Upper lobe of left lung (tissue), 6 donors: ENCODE data around the gene BNC2. TPM values are rescaled to one million over a fixed set of nuclear protein-coding genes. Genes with fewer than 3 reads are reported as not detected.

Experiments used
- ATAC-seq, 2 donors: fragments of 200-7000 bp; cut with Tn5 transposase; one replicate each; pipeline ENCODE4 v1.9.1; 2022; ENCODE audit warnings: mild to moderate bottlenecking in 2 of 2, moderate library complexity in 2 of 2; ENCODE audit not compliant: low FRiP score in 2 of 2
- DNase-seq, 2 donors: peaks; one replicate each; pipeline ENCODE4 v3.0.0-alpha.2; 2019 to 2020
- H3K27ac ChIP-seq, 4 donors: fragments of 200-600 bp; sonication (generic); one replicate each; pipeline ENCODE4 v1.5.1; 2016 to 2019
- H3K27me3 ChIP-seq, 4 donors: fragments of 200-600 bp; sonication (generic); one replicate each; pipeline ENCODE4 v1.5.1; 2017 to 2019
- H3K36me3 ChIP-seq, 4 donors: fragments of 200-600 bp; sonication (generic); one replicate each; pipeline ENCODE4 v1.5.1; 2016 to 2019
- H3K4me1 ChIP-seq, 4 donors: fragments of 200-600 bp; sonication (generic); one replicate each; pipeline ENCODE4 v1.5.1; 2018 to 2019
- H3K4me3 ChIP-seq, 4 donors: fragments of 200-600 bp; sonication (generic); one replicate each; pipeline ENCODE4 v1.5.1; 2017 to 2019; ENCODE audit warnings: mild to moderate bottlenecking in 2 of 4, moderate library complexity in 1 of 4
- H3K9me3 ChIP-seq, 4 donors: fragments of 200-600 bp; sonication (generic); one replicate each; pipeline ENCODE4 v1.5.1; 2018 to 2019
- CTCF ChIP-seq, 6 experiments: fragments of 450-650 bp in 4 of 6; fragments of 200-600 bp in 2 of 6; sonication (generic) in 2 of 6; IDR thresholded peaks; one replicate each; pipeline ENCODE4 v1.5.1; 2016 to 2019; ENCODE audit warnings: antibody characterized with exemption in 6 of 6
- EP300 ChIP-seq, 4 donors: sonication (generic); formaldehyde crosslinking; IDR thresholded peaks; one replicate each; pipeline ENCODE4 v1.5.1; 2017; ENCODE audit warnings: antibody characterized with exemption in 4 of 4, control low read depth in 2 of 4
- POLR2A ChIP-seq, 4 donors: fragments of 450-650 bp; IDR thresholded peaks; one replicate each; pipeline ENCODE4 v1.5.1; 2016 to 2017; ENCODE audit warnings: antibody characterized with exemption in 4 of 4, mild to moderate bottlenecking in 2 of 4
- POLR2AphosphoS5 ChIP-seq, 2 donors: sonication (generic); formaldehyde crosslinking; IDR thresholded peaks; one replicate each; pipeline ENCODE4 v1.5.1; 2017; ENCODE audit warnings: antibody characterized with exemption in 2 of 2
- WGBS, 2 donors: methylation state at CpG; one replicate each; pipeline ENCODE4 v1.1.5; 2017 to 2018; 5-methylcytosine and 5-hydroxymethylcytosine counted together
- total RNA-seq, 6 donors: library from RNA; depleted of rRNA in 4 of 6; stranded (reverse); fragments of >200 nt in 4 of 6; gene quantifications; one replicate each; pipeline versions ENCODE4 v1.1.0 to v1.2.1, GENCODE V29; 2016 to 2021
- donor health status: DM: no; HTN: no; CAD: no; lungs with moderate emphysema.
- donor health status: DM: no; HTN: yes; CAD: no; lungs with severe emphysema.

Gene BNC2
- total RNA-seq, 6 donors from 2014 or later = 4.6 to 21.7 (median 10.7) TPM

DNA sequence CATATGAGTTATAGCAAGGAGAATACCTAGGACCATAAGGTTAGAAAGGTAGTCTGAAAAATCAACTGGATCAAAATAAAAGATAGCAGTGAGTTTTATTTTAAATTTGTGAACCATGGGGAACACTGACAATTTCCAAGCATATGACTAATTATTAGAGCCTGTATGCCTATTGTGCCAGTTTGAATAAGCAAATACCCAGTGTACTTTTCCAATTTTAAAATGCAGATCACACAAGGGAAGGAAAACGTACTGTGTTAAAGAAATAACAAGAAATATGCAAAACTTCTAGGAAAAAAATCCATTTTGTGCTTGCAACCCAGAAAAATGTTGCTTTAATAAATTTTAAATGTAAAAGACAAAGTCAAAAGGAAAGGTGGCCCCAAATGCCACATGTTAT is 257.4 kb downstream of the BNC2 start:
- no peak for DNase-seq
- Histone ChIP-seq H3K9me3 (no peaks in the 10 kb centered on the region), H3K4me3 (no peak overlapping the region), H3K27ac (no peak overlapping the region), H3K36me3 (no peaks in the 10 kb centered on the region), H3K27me3 (no peaks in the 10 kb centered on the region), H3K4me1 (no peaks in the 10 kb centered on the region)
- 59 to 84% methylated on average over 1 of the region's 1 CpG for WGBS, 2 donors
- no peak for ATAC-seq
- no peak for TF ChIP-seq CTCF (IDR thresholded peaks at IDR 0.05)
- no peak for TF ChIP-seq EP300 (IDR thresholded peaks at IDR 0.05)
- TF ChIP-seq POLR2A (IDR thresholded peaks at IDR 0.05) = no peak
- no peak for TF ChIP-seq POLR2AphosphoS5 (IDR thresholded peaks at IDR 0.05)

- no peaks in the 10 kb centered on the region for H3K36me3 ChIP-seq
- H3K9me3 ChIP-seq = no peaks in the 10 kb centered on the region
- H3K27me3 ChIP-seq = no peaks in the 10 kb centered on the region
- no peaks in the 10 kb centered on the region for H3K4me1 ChIP-seq
- TF ChIP-seq CTCF (IDR thresholded peaks at IDR 0.05) (no peak), POLR2AphosphoS5 (IDR thresholded peaks at IDR 0.05) (no peak), POLR2A (IDR thresholded peaks at IDR 0.05) (no peak), EP300 (IDR thresholded peaks at IDR 0.05) (no peak)
- WGBS, 2 donors = 94 to 96% methylated on average over 1 of the region's 1 CpG
- H3K4me3 ChIP-seq = no peak overlapping the region
- ATAC-seq (no peak), DNase-seq (no peak)
- H3K27ac ChIP-seq = no peak overlapping the region
Observed at GRCh38 chr9:16612627-16613026, 257.8 kb downstream of the BNC2 start.

DNA sequence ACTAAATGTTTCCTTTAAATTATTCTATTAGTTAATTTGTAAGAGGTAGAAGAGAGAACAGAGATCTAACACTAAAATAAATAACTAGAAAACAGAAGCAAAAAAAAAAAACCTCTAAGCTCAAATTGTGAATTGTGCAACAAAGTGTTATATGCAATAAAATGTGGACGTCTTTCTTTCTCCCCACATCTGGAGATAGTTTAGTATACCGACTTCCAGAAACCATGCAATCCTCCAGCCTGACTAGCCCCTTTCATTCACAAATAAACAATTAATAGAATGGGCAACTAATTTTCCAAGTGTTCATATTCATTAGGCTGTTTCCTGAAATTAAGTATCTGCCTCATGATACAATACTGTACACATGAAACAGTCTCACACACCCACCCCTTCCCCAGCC is 258.5 kb downstream of the BNC2 start:
- Histone ChIP-seq H3K27ac (no peak overlapping the region), H3K27me3 (no peaks in the 10 kb centered on the region), H3K9me3 (no peaks in the 10 kb centered on the region), H3K4me1 (no peaks in the 10 kb centered on the region), H3K4me3 (no peak overlapping the region), H3K36me3 (no peaks in the 10 kb centered on the region)
- WGBS, 2 donors = 72 to 74% methylated on average over 2 of the region's 2 CpGs
- ATAC-seq = no peak
- DNase-seq = no peak
- TF ChIP-seq CTCF (IDR thresholded peaks at IDR 0.05) = no peak
- no peak for TF ChIP-seq POLR2AphosphoS5 (IDR thresholded peaks at IDR 0.05)
- TF ChIP-seq EP300 (IDR thresholded peaks at IDR 0.05) = no peak
- TF ChIP-seq POLR2A (IDR thresholded peaks at IDR 0.05) = no peak

DNA sequence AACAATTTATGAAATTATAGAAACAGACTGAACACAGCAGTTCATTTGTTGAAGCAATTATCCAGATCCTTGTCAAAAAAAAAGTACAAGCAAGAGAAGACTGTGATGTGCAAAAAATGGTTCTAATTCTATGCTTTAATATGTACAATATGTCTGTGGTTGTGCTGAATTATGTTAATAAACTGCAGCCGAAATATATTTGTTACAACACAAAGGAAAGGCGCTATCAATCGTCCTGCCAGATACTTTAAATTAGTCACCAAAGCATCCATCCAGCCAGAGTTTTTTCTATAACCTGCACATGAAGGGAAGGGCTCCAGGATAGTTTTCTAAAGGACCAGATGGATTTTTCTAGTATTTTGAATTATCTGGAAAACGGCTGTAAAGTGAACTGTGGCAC is 259.5 kb downstream of the BNC2 start:
- Histone ChIP-seq H3K27me3 (no peaks in the 10 kb centered on the region), H3K9me3 (no peaks in the 10 kb centered on the region), H3K4me3 (no peak overlapping the region), H3K4me1 (no peaks in the 10 kb centered on the region), H3K27ac (no peak overlapping the region), H3K36me3 (no peaks in the 10 kb centered on the region)
- WGBS, 2 donors = 68% methylated on average over 4 of the region's 4 CpGs
- ATAC-seq (no peak), DNase-seq (no peak)
- no peak for TF ChIP-seq EP300 (IDR thresholded peaks at IDR 0.05)
- TF ChIP-seq CTCF (IDR thresholded peaks at IDR 0.05) = no peak

DNA sequence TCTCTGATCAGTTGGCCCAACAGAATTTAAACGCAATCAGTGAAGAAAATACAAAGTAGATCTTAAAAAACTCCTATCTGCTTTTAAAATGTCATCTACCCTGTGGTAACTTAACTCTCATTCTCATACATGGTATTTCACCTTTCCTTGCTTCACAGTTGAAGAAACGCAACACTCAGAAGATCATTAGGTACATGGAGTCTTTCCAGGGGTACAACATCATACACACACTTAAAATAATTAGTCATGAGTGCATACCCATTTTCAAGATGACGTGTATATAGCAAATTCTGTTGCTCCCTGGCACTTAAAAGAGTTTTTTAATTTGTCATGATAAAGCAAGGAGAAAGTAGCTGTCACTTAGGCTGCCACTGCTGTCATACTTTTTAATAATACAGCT is 259.9 kb downstream of the BNC2 start:
- 53 to 56% methylated on average over 3 of the region's 3 CpGs for WGBS, 2 donors
- Histone ChIP-seq H3K9me3 (no peaks in the 10 kb centered on the region), H3K4me1 (no peaks in the 10 kb centered on the region), H3K27ac (no peak overlapping the region), H3K27me3 (no peaks in the 10 kb centered on the region), H3K36me3 (no peaks in the 10 kb centered on the region), H3K4me3 (no peak overlapping the region)
- DNase-seq = no peak
- TF ChIP-seq EP300 (IDR thresholded peaks at IDR 0.05) (no peak), CTCF (IDR thresholded peaks at IDR 0.05) (no peak), POLR2AphosphoS5 (IDR thresholded peaks at IDR 0.05) (no peak), POLR2A (IDR thresholded peaks at IDR 0.05) (no peak)
- ATAC-seq = no peak
